Amniotic stem cell (primary cell): ENCODE results near the gene AMY1B.
"Not testable (repeated sequence)": the region's sequence is repeated elsewhere in the genome, so short reads cannot be mapped to it uniquely, and the experiment has no call there.

Experiments
- DNase-seq: peaks from one replicate; lab custom pipeline; 2025; lab: John Stamatoyannopoulos, UW

AMY1B gene

GRCh38 chr1:103696110-103696509 is at the start of gene AMY1B:
Gene AMY1B (minus strand): TSS chr1:103696210. CDS start chr1:103695639, 571 bp downstream.
- not testable (repeated sequence) for DNase-seq

GRCh38 chr1:103745040-103745439 is 49.0 kb upstream of the AMY1B start:
- DNase-seq = not testable (repeated sequence)

GRCh38 chr1:103744449-103744848 is 48.4 kb upstream of the AMY1B start:
- DNase-seq = not testable (repeated sequence)

GRCh38 chr1:103738031-103738430 is 42.0 kb upstream of the AMY1B start:
- not testable (repeated sequence) for DNase-seq

- not testable (repeated sequence) for DNase-seq
These were observed 39.3 kb upstream of the AMY1B start for GRCh38 chr1:103735334-103735733.

- DNase-seq = not testable (repeated sequence)
These were observed 25.5 kb upstream of the AMY1B start for GRCh38 chr1:103721473-103721872.

GRCh38 chr1:103717404-103717803 is 21.4 kb upstream of the AMY1B start:
- not testable (repeated sequence) for DNase-seq

- not testable (repeated sequence) for DNase-seq
These were observed 14.4 kb upstream of the AMY1B start for GRCh38 chr1:103710381-103710780.

GRCh38 chr1:103707670-103708069 is 11.7 kb upstream of the AMY1B start:
- DNase-seq = not testable (repeated sequence)

GRCh38 chr1:103701256-103701655 is 5.2 kb upstream of the AMY1B start:
- not testable (repeated sequence) for DNase-seq

GRCh38 chr1:103700669-103701068 is 4.7 kb upstream of the AMY1B start:
- DNase-seq = not testable (repeated sequence)

- DNase-seq = not testable (repeated sequence)
These were observed 1.4 kb upstream of the AMY1B start for GRCh38 chr1:103697430-103697829.

GRCh38 chr1:103676335-103676734 is 19.7 kb downstream of the AMY1B start:
- not testable (repeated sequence) for DNase-seq

GRCh38 chr1:103655460-103655859 is 40.5 kb downstream of the AMY1B start, which contains the start of gene AMY1A:
Gene AMY1A (plus strand): TSS chr1:103655760. CDS start chr1:103656331, 571 bp downstream.
- DNase-seq = not testable (repeated sequence)

- DNase-seq = not testable (repeated sequence)
These were observed 41.9 kb downstream of the AMY1B start for GRCh38 chr1:103654133-103654532.

GRCh38 chr1:103650889-103651288 is 45.1 kb downstream of the AMY1B start:
- not testable (repeated sequence) for DNase-seq

GRCh38 chr1:103650305-103650704 is 45.7 kb downstream of the AMY1B start:
- not testable (repeated sequence) for DNase-seq

GRCh38 chr1:103643908-103644307 is 52.1 kb downstream of the AMY1B start:
- DNase-seq = not testable (repeated sequence)

GRCh38 chr1:103641194-103641593 is 54.8 kb downstream of the AMY1B start:
- DNase-seq = not testable (repeated sequence)
